ENCODE data around the gene PTPRK.

GRCh38 chr6:128280960-128281359, 239.4 kb downstream of the PTPRK start:
- TF ChIP-seq EZH2phosphoT487 (IDR thresholded peaks at IDR 0.05; ENCODE audit: unreplicated experiment) (no peak), REST (IDR thresholded peaks at IDR 0.05; ENCODE audit: unreplicated experiment) (no peak), POLR2AphosphoS5 (IDR thresholded peaks at IDR 0.05; ENCODE audit: low read depth) (no peak)
